CD4-positive, alpha-beta memory T cell (primary cell): ENCODE results near the gene DIS3L2. TPM values are rescaled to one million over a fixed set of nuclear protein-coding genes. Genes with fewer than 3 reads are reported as not detected.
"Not testable (repeated sequence)": the region's sequence is repeated elsewhere in the genome, so short reads cannot be mapped to it uniquely, and the experiment has no call there.

Experiments
- CTCF ChIA-PET: fragments of 350-600 bp; sonication (Branson Sonifier 250); formaldehyde crosslinking; loops from one replicate; lab custom pipeline; 2021; ENCODE audit warnings: inconsistent platforms; ENCODE audit not compliant: partially characterized antibody; lab: Charles Lee
- POLR2A ChIA-PET: fragments of 350-600 bp; sonication (Branson Sonifier 250); formaldehyde crosslinking; loops from one replicate; lab custom pipeline; 2021; ENCODE audit not compliant: partially characterized antibody; lab: Charles Lee
- DNase-seq, 5 donors: peaks; one replicate each; pipeline versions ENCODE4 v3.0.0 to v3.0.0-alpha.2; 2020 to 2022; ENCODE audit warnings: mixed read lengths in 1 of 5
- H3K27ac ChIP-seq: one replicate; pipeline ENCODE4 v1.7.0; 2013; ENCODE audit warnings: low read depth, low read length
- H3K27me3 ChIP-seq: 2 replicates; pipeline ENCODE4 v1.7.0; 2013; ENCODE audit warnings: mild to moderate bottlenecking, low read length, moderate library complexity; ENCODE audit not compliant: insufficient read depth
- H3K36me3 ChIP-seq: 2 replicates; pipeline ENCODE4 v1.7.0; 2013; ENCODE audit warnings: mild to moderate bottlenecking, low read length, moderate library complexity; ENCODE audit not compliant: insufficient read depth
- H3K4me1 ChIP-seq: 2 replicates; pipeline ENCODE4 v1.7.0; 2013; ENCODE audit warnings: mild to moderate bottlenecking, low read length, moderate library complexity; ENCODE audit not compliant: insufficient read depth
- H3K4me3 ChIP-seq, 2 donors: one replicate each; pipeline ENCODE4 v1.7.0; 2013; ENCODE audit warnings: low read length in 2 of 2, mild to moderate bottlenecking in 1 of 2
- H3K9me3 ChIP-seq, 2 donors: one replicate each; pipeline ENCODE4 v1.7.0; 2013; ENCODE audit warnings: low read length in 2 of 2, control low read depth in 1 of 2; ENCODE audit not compliant: control insufficient read depth in 1 of 2
- H3K27ac Mint-ChIP-seq, 7 donors: one replicate each; pipeline ENCODE4 v1.8.0; 2020 to 2021; ENCODE audit warnings: mixed read lengths in 7 of 7, mild to moderate bottlenecking in 6 of 7, inconsistent platforms in 3 of 7, moderate library complexity in 3 of 7
- H3K27me3 Mint-ChIP-seq, 2 donors: one replicate each; pipeline ENCODE4 v1.8.0; 2020 to 2021; ENCODE audit warnings: mixed read lengths in 2 of 2
- H3K36me3 Mint-ChIP-seq, 2 donors: one replicate each; pipeline ENCODE4 v1.8.0; 2020 to 2021; ENCODE audit warnings: mixed read lengths in 2 of 2, inconsistent platforms in 1 of 2, mild to moderate bottlenecking in 1 of 2
- H3K4me1 Mint-ChIP-seq, 4 donors: one replicate each; pipeline ENCODE4 v1.8.0; 2020 to 2021; ENCODE audit warnings: mixed read lengths in 4 of 4, mild to moderate bottlenecking in 1 of 4
- H3K4me3 Mint-ChIP-seq, 8 donors: one replicate each; pipeline ENCODE4 v1.8.0; 2020 to 2021; ENCODE audit warnings: mixed read lengths in 8 of 8, mild to moderate bottlenecking in 7 of 8, moderate library complexity in 6 of 8, inconsistent platforms in 3 of 8
- H3K9me3 Mint-ChIP-seq, 8 donors: one replicate each; pipeline ENCODE4 v1.8.0; 2020 to 2021; ENCODE audit warnings: mixed read lengths in 8 of 8, mild to moderate bottlenecking in 5 of 8, inconsistent platforms in 3 of 8, moderate library complexity in 1 of 8
- intact Hi-C: fragments of 100-400 bp; cut with micrococcal nuclease; formaldehyde crosslinking; loops from one replicate; pipeline ENCODE4 v1.15.1; 2023
- polyA plus RNA-seq, 2 donors: library from polyadenylated mRNA; unstranded; fragments of 300-500 nt; fragmentation: Illumina TruSeq; gene quantifications; one replicate each; pipeline ENCODE4 v1.2.3, GENCODE V29; 2021
- total RNA-seq, 2 experiments: library from RNA; stranded (reverse); gene quantifications; one replicate each; pipeline ENCODE4 v1.2.3, GENCODE V29; 2021

Gene DIS3L2
- total and polyA plus RNA-seq, 4 experiments from 2014 or later: 16.0 to 59.7 (median 39.3) TPM

GRCh38 chr2:232111551-232111950 lies 150.0 kb downstream of the DIS3L2 start:
- no peak for DNase-seq
- Histone ChIP-seq H3K27me3 (no peaks in the 10 kb centered on the region), H3K9me3 (no peaks in the 10 kb centered on the region), H3K36me3 (no peaks in the 10 kb centered on the region), H3K27ac (no peak overlapping the region), H3K4me1 (peaks cover 18% of the 10 kb centered on the region), H3K4me3 (no peak overlapping the region)
- H3K4me3 Mint-ChIP-seq: no peak overlapping the region
- peaks cover 20 to 35% (median 23%) of the 10 kb centered on the region in 4 donors for H3K4me1 Mint-ChIP-seq
- H3K36me3 Mint-ChIP-seq: peaks cover 4 to 24% of the 10 kb centered on the region in 2 donors
- H3K27me3 Mint-ChIP-seq: no peaks in the 10 kb centered on the region
- ChIA-PET POLR2A (no interaction called here), CTCF (no interaction called here)
- H3K9me3 Mint-ChIP-seq: peaks cover 0 to 5% (median 1%) of the 10 kb centered on the region in 8 donors
- H3K27ac Mint-ChIP-seq: no peak overlapping the region
- intact Hi-C loops: no loop called here

DNA sequence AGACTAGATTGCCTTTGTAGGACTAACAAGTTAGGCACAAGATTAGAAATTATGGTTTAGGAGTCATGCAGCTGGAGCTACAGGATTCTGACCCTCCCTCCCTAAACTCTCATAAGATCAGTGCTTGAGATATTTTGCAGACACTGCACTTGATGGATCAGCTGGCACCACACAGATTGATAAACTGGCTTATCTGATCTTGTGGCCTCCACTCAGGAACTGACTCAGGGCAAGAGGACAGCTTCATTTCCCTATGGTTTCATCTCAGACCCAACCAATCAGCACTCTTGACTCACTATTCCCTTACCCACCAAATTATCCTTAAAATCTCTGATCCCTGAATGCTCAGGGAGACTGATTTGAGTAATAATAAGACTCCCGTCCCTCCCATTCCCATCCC lies 152.3 kb downstream of the DIS3L2 start:
- H3K4me3 ChIP-seq: no peak overlapping the region
- H3K4me1 ChIP-seq: peaks cover 18% of the 10 kb centered on the region
- H3K4me1 Mint-ChIP-seq: peaks cover 20 to 35% (median 23%) of the 10 kb centered on the region in 4 donors
- peaks cover 0 to 5% (median 1%) of the 10 kb centered on the region in 8 donors for H3K9me3 Mint-ChIP-seq
- intact Hi-C loops: no loop called here
- no peak overlapping the region for H3K27ac ChIP-seq
- no peak overlapping the region for H3K27ac Mint-ChIP-seq
- CTCF ChIA-PET: no interaction called here
- H3K27me3 ChIP-seq: no peaks in the 10 kb centered on the region
- POLR2A ChIA-PET: no interaction called here
- peaks cover 7 to 19% of the 10 kb centered on the region in 2 donors for H3K36me3 Mint-ChIP-seq
- H3K36me3 ChIP-seq: no peaks in the 10 kb centered on the region
- no peaks in the 10 kb centered on the region for H3K9me3 ChIP-seq
- peak in 1 of 5 donors; percentile 4 for DNase-seq
- H3K27me3 Mint-ChIP-seq: no peaks in the 10 kb centered on the region
- peak overlapping the region in 1 of 8 donors; percentile 14 for H3K4me3 Mint-ChIP-seq

DNA sequence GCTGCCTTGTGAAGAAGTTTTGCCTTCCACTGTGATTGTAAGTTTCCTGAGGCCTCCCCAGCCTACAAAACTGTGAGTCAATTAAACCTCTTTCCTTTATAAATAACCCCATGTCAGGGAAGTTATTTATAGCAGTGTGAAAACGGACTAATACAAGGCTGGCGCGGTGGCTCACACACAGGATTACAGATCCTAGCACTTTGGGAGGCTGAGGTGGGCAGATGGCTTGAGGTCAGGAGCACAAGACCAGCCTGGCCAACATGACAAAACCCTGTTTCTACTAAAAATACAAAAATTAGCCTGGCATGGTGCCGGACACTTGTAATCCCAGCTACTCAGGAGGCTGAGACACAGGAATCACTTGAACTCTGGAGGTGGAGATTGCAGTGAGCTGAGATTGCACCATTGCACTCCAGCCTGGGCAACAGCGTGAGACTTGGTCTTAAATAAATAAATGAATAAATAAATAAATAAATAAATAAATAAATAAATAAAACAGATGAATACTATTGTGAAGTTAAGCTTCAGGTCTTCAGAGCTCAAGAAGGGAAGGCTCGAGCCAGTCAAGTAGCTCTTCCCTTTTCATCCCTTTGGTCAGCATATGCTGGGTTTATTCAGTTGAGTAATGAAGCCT lies 154.3 kb downstream of the DIS3L2 start:
- H3K27ac Mint-ChIP-seq, H3K4me3 ChIP-seq, intact Hi-C loops, H3K27me3 ChIP-seq, H3K9me3 ChIP-seq, DNase-seq, H3K36me3 ChIP-seq, H3K27me3 Mint-ChIP-seq, H3K9me3 Mint-ChIP-seq, H3K4me3 Mint-ChIP-seq, H3K27ac ChIP-seq, POLR2A ChIA-PET: not testable (repeated sequence)
- H3K4me1 ChIP-seq: peaks cover 18% of the 10 kb centered on the region
- CTCF ChIA-PET: interaction anchor here (0.9 to 1.3 kb wide), 2 partner anchors 10 to 193 kb away, joined by 3 read pairs; no protein-coding TSS in a partner anchor
- Mint-ChIP-seq H3K36me3 (peaks cover 7 to 25% of the 10 kb centered on the region in 2 donors), H3K4me1 (peaks cover 22 to 34% (median 26%) of the 10 kb centered on the region in 4 donors)

DNA sequence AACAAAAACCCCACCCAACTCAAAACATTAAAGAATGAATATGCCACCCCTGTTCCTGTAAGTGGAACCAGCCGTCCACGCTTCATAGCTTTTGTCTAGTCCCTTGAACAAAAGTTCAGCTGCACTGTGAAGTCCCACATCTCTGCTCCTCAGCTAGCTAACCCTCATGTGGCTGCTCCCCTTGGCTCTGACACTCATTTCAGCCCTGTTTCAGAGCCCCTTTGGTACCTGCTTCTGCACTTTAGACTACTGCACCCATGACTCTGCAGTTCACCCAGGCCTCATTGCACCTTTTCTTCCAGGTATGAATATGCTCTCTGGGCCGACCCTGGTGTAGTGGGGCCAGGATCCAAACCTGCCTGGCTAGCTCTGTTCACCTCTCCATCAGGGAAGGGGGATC lies 155.3 kb downstream of the DIS3L2 start:
- Histone ChIP-seq H3K27ac (no peak overlapping the region), H3K4me3 (no peak overlapping the region), H3K9me3 (no peaks in the 10 kb centered on the region), H3K27me3 (no peaks in the 10 kb centered on the region), H3K36me3 (no peaks in the 10 kb centered on the region), H3K4me1 (peaks cover 18% of the 10 kb centered on the region)
- Mint-ChIP-seq H3K9me3 (peaks cover 0 to 5% (median 0%) of the 10 kb centered on the region in 8 donors), H3K27ac (peak overlapping the region in 1 of 7 donors; percentile 25), H3K36me3 (peaks cover 7 to 27% of the 10 kb centered on the region in 2 donors), H3K4me1 (peaks cover 23 to 35% (median 30%) of the 10 kb centered on the region in 4 donors), H3K4me3 (no peak overlapping the region), H3K27me3 (no peaks in the 10 kb centered on the region)
- CTCF ChIA-PET: interaction anchor here (0.9 to 1.3 kb wide), 2 partner anchors 9 to 194 kb away, joined by 3 read pairs; no protein-coding TSS in a partner anchor
- POLR2A ChIA-PET: no interaction called here
- no peak for DNase-seq
- intact Hi-C loops: no loop called here

GRCh38 chr2:232117413-232117812 lies 155.9 kb downstream of the DIS3L2 start:
- DNase-seq: no peak
- Mint-ChIP-seq H3K27ac (no peak overlapping the region), H3K4me1 (peaks cover 22 to 32% (median 27%) of the 10 kb centered on the region in 4 donors), H3K9me3 (peaks cover 0 to 5% (median 0%) of the 10 kb centered on the region in 8 donors), H3K36me3 (peaks cover 6 to 22% of the 10 kb centered on the region in 2 donors), H3K4me3 (no peak overlapping the region), H3K27me3 (no peaks in the 10 kb centered on the region)
- Histone ChIP-seq H3K4me1 (peaks cover 17% of the 10 kb centered on the region), H3K4me3 (no peak overlapping the region), H3K27me3 (no peaks in the 10 kb centered on the region), H3K9me3 (no peaks in the 10 kb centered on the region), H3K36me3 (no peaks in the 10 kb centered on the region), H3K27ac (no peak overlapping the region)
- ChIA-PET POLR2A (no interaction called here), CTCF (no interaction called here)
- intact Hi-C loops: no loop called here

GRCh38 chr2:232120911-232121310 lies 159.4 kb downstream of the DIS3L2 start:
- no peak overlapping the region for H3K4me3 Mint-ChIP-seq
- peaks cover 9 to 22% of the 10 kb centered on the region in 2 donors for H3K36me3 Mint-ChIP-seq

DNA sequence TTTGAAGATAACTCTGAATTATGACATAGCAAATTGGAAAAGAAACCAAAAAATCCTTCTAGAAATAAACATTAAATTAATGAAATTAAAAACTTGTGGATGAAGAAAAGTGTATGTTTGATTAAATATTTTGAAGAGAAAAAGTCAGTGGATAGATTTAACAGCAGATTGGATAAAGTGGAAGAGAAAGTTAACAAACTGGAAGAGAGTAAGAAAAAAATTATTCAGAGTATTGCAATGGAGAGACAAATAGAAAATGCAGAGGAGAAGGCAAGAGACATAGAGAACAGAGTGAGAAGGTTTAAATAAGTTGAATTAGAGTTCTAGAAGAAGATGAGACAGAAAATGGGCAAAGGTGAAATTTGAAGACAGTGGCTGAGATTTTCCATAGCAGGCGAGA lies 162.8 kb downstream of the DIS3L2 start:
- H3K9me3 ChIP-seq: no peaks in the 10 kb centered on the region
- H3K36me3 ChIP-seq: no peaks in the 10 kb centered on the region
- H3K36me3 Mint-ChIP-seq: peaks cover 12 to 18% of the 10 kb centered on the region in 2 donors
- H3K4me3 Mint-ChIP-seq: no peak overlapping the region
- no peak overlapping the region for H3K4me3 ChIP-seq
- H3K27me3 Mint-ChIP-seq: no peaks in the 10 kb centered on the region
- H3K27ac ChIP-seq: no peak overlapping the region
- intact Hi-C loops: no loop called here
- H3K9me3 Mint-ChIP-seq: no peaks in the 10 kb centered on the region
- ChIA-PET CTCF (no interaction called here), POLR2A (no interaction called here)
- peaks cover 9 to 27% (median 17%) of the 10 kb centered on the region in 4 donors for H3K4me1 Mint-ChIP-seq
- H3K4me1 ChIP-seq: peaks cover 5% of the 10 kb centered on the region
- DNase-seq: no peak
- peak overlapping the region in 2 of 7 donors; percentile 45 to 65 for H3K27ac Mint-ChIP-seq
- no peaks in the 10 kb centered on the region for H3K27me3 ChIP-seq

More at GRCh38 chr2:232120911-232121310, 159.4 kb downstream of the DIS3L2 start:
- Histone ChIP-seq H3K27ac (no peak overlapping the region), H3K4me3 (no peak overlapping the region), H3K4me1 (peaks cover 5% of the 10 kb centered on the region), H3K27me3 (no peaks in the 10 kb centered on the region), H3K36me3 (no peaks in the 10 kb centered on the region), H3K9me3 (no peaks in the 10 kb centered on the region)
- no peaks in the 10 kb centered on the region for H3K9me3 Mint-ChIP-seq
- DNase-seq: no peak
- peak overlapping the region in 2 of 7 donors; percentile 5 to 18 for H3K27ac Mint-ChIP-seq
- no peaks in the 10 kb centered on the region for H3K27me3 Mint-ChIP-seq
- POLR2A ChIA-PET: no interaction called here
- H3K4me1 Mint-ChIP-seq: peaks cover 12 to 24% (median 17%) of the 10 kb centered on the region in 4 donors
- intact Hi-C loops: no loop called here
- CTCF ChIA-PET: interaction anchor here (0.9 kb wide), 1 partner anchor 205 kb away, joined by 3 read pairs; no protein-coding TSS in a partner anchor
